ENCODE results near the gene POLR2C.

The POLR2C gene

GRCh38 chr16:57424583-57424982 is 37.9 kb upstream of the POLR2C start:
- TF ChIP-seq CTCF (IDR thresholded peaks at IDR 0.05) = no peak

DNA sequence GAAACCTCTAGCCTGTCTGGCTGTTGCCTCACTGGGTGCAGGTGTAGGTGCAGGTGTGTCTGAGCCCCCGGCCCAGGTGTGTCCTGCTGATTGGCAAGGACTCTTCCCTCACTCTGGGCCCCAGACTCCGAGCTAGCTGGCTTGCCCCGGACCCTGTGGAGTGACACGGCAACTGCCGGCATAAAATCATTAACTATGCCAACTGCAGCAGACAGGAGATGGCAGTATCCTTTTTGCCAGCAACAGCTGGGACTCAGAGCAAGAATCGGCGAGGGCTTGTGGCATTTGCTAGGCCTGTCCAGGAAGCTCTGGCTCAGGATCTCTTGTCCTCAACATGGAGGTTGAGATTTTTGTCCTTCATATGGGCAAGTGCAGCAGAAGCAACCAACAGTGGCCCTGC is 36.1 kb upstream of the POLR2C start:
- no peak for TF ChIP-seq CTCF (IDR thresholded peaks at IDR 0.05)

GRCh38 chr16:57427307-57427706 is 35.2 kb upstream of the POLR2C start:
- TF ChIP-seq CTCF (IDR thresholded peaks at IDR 0.05) = no peak

DNA sequence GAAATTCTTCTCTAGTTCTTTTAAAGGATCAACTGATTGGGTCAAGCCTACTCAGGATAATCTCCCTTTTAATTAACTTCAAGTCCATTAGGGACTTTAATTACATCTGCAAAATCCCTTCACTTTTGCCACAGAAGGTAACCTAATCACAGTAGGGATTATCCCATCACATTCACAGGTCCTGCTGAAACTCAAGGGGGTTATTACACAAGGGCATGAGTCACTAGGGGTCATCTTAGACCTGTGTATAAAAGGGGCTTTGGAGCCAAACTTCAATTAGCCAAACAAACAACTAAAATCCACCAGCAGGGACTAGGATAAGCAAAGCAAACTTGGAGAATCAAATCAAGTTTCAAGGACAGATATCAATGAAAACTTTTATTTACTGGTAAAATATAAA is 34.7 kb upstream of the POLR2C start:
- TF ChIP-seq CTCF (IDR thresholded peaks at IDR 0.05) = no peak

GRCh38 chr16:57430955-57431354 is 31.5 kb upstream of the POLR2C start:
- no peak for TF ChIP-seq CTCF (IDR thresholded peaks at IDR 0.05)

DNA sequence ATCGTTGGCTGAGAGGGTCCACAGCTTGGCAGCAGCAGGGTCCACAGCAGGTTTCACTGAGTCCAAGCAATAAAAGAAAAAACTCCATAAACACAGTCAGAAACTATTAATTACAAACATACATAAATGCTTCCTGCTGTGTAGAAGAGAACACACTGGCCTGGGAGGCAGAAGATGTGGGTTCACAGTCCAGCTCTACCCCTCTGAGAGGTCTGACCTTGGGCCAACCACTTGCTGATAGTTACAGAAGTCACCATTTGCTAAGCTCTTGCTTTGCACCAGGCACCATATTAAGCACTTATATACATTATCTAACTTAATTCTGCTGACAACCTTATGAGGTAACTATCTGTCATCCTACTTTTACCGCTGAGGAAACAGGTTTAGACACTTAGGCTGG is 30.0 kb upstream of the POLR2C start:
- no peak for TF ChIP-seq CTCF (IDR thresholded peaks at IDR 0.05)

DNA sequence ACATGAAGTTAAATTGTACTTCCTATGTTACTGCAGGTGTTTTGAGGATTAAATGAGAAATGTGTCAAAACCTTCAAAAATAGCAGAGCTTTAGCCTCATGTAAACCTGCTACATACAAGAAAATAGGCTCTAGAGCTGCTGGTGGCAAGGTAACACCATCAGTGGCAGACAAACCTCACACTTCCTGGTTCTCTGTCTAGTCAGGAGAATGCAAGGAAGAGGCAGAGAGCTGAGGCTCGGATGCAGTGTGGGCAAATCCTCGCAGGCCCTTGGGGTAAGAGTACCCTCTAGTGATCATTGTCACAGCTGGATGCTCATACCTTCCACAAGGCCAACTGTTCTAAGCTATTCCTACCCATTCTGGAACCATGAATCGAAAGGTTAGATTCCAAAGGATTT is 29.5 kb upstream of the POLR2C start:
- no peak for TF ChIP-seq CTCF (IDR thresholded peaks at IDR 0.05)

GRCh38 chr16:57434003-57434402 is 28.5 kb upstream of the POLR2C start:
- TF ChIP-seq CTCF (IDR thresholded peaks at IDR 0.05) = no peak

Measured in LNCAP (cell line).